SK-N-SH (cell line): ENCODE measurements around the gene POP4. TPM values are rescaled to one million over a fixed set of nuclear protein-coding genes. Genes with fewer than 3 reads are reported as not detected.

ENCODE experiments used
- CTCF ChIA-PET: fragments of 300-600, 350-600 bp; formaldehyde crosslinking; extraction: SDS; loops from one replicate; lab custom pipeline; 2021; lab: Yijun Ruan, JAX
- POLR2A ChIA-PET: fragments of 350-600 bp; sonication (Branson Sonifier 250); formaldehyde crosslinking; extraction: SDS; loops from one replicate; lab custom pipeline; 2020; ENCODE audit warnings: antibody characterized with exemption, inconsistent platforms; lab: Yijun Ruan, JAX
- DNase-seq: peaks from one replicate; pipeline ENCODE4 v3.0.0; 2012
- H2AFZ ChIP-seq: fragments of 200-600 bp; sonication (generic); 2 replicates; pipeline ENCODE4 v1.8.1; 2016; ENCODE audit warnings: antibody characterized with exemption, mild to moderate bottlenecking, low read depth
- H3F3A ChIP-seq: fragments of 200-600 bp; sonication (generic); replicated peaks from 2 replicates; pipeline ENCODE3; 2016; ENCODE audit warnings: antibody characterized with exemption, mild to moderate bottlenecking; ENCODE audit not compliant: insufficient read depth
- H3K27ac ChIP-seq, 2 experiments: fragments of 200-500 bp in 1 of 2; fragments of 200-600 bp in 1 of 2; sonication (Bioruptor generic) in 1 of 2; sonication (generic), shearing (Covaris generic) in 1 of 2; 2 replicates each; pipeline versions ENCODE4 v1.5.1 to v1.6.1; 2014 to 2016; ENCODE audit warnings: low read depth in 2 of 2, inconsistent platforms in 1 of 2, low read length in 1 of 2, mild to moderate bottlenecking in 1 of 2, mixed read lengths in 1 of 2
- H3K27me3 ChIP-seq: fragments of 200-600 bp; sonication (generic), shearing (Covaris generic); 2 replicates; pipeline ENCODE4 v1.6.1; 2016; ENCODE audit warnings: mixed run types; ENCODE audit not compliant: insufficient read depth
- H3K36me3 ChIP-seq, 2 experiments: fragments of 200-500 bp in 1 of 2; fragments of 200-600 bp in 1 of 2; sonication (Bioruptor generic) in 1 of 2; sonication (generic) in 1 of 2; replicated peaks in 1 of 2; 2 replicates each; pipeline versions ENCODE3 to v1.5.1; 2014 to 2016; ENCODE audit warnings: low read length in 1 of 2, mild to moderate bottlenecking in 1 of 2; ENCODE audit not compliant: insufficient read depth in 2 of 2, control insufficient read depth in 1 of 2
- H3K4me1 ChIP-seq, 2 experiments: fragments of 200-500 bp in 1 of 2; fragments of 200-600 bp in 1 of 2; sonication (Bioruptor generic) in 1 of 2; sonication (generic), shearing (Covaris generic) in 1 of 2; 2 replicates each; pipeline versions ENCODE4 v1.5.1 to v1.6.1; 2014 to 2016; ENCODE audit warnings: low read depth in 1 of 2, low read length in 1 of 2, mixed run types in 1 of 2; ENCODE audit not compliant: insufficient read depth in 2 of 2, control insufficient read depth in 1 of 2
- H3K4me2 ChIP-seq: fragments of 200-600 bp; sonication (generic), shearing (Covaris generic); 2 replicates; pipeline ENCODE4 v1.6.1; 2017; ENCODE audit warnings: mixed run types
- H3K4me3 ChIP-seq, 2 experiments: fragments of 200-500 bp in 1 of 2; fragments of 200-600 bp in 1 of 2; sonication (Bioruptor generic) in 1 of 2; sonication (generic), shearing (Covaris generic) in 1 of 2; 2 replicates each; pipeline versions ENCODE4 v1.5.1 to v1.8.1; 2014 to 2016; ENCODE audit warnings: low read depth in 2 of 2, inconsistent platforms in 1 of 2, low read length in 1 of 2, mild to moderate bottlenecking in 1 of 2, mixed read lengths in 1 of 2, moderate library complexity in 1 of 2
- H3K79me2 ChIP-seq: fragments of 200-600 bp; sonication (generic); 2 replicates; pipeline ENCODE4 v1.8.1; 2017; ENCODE audit warnings: mild to moderate bottlenecking; ENCODE audit not compliant: insufficient read depth
- H3K9ac ChIP-seq: fragments of 200-600 bp; sonication (generic); 2 replicates; pipeline ENCODE4 v1.6.1; 2017; ENCODE audit warnings: mixed run types
- H3K9me2 ChIP-seq: fragments of 200-600 bp; sonication (generic); 2 replicates; pipeline ENCODE4 v1.6.1; 2017; ENCODE audit warnings: mixed run types
- H3K9me3 ChIP-seq: fragments of 200-600 bp; sonication (generic); 2 replicates; pipeline ENCODE4 v1.6.1; 2017; ENCODE audit warnings: mixed run types, mild to moderate bottlenecking, moderate library complexity
- H4K20me1 ChIP-seq: fragments of 200-600 bp; sonication (generic); 2 replicates; pipeline ENCODE4 v1.6.1; 2017; ENCODE audit warnings: mild to moderate bottlenecking, mixed run types; ENCODE audit not compliant: insufficient read depth
- CHD2 ChIP-seq: fragments of 150-350 bp; IDR thresholded peaks from 2 replicates; pipeline ENCODE4 v1.6.1; 2018; ENCODE audit warnings: low read length; ENCODE audit not compliant: partially characterized antibody
- CTCF ChIP-seq: fragments of 200-600 bp; sonication (generic); IDR thresholded peaks from 2 replicates; pipeline ENCODE4 v1.6.1; 2017; ENCODE audit warnings: antibody characterized with exemption, mild to moderate bottlenecking, moderate library complexity
- ELF1 ChIP-seq: IDR thresholded peaks from 2 replicates; pipeline ENCODE4 v1.4.0; 2012
- EP300 ChIP-seq, 2 experiments: IDR thresholded peaks; 2 replicates each; pipeline versions ENCODE4 v1.4.0 to v1.6.1; 2012; ENCODE audit warnings: borderline replicate concordance in 1 of 2, low read depth in 1 of 2, low read length in 1 of 2
- FOXM1 ChIP-seq: IDR thresholded peaks from 2 replicates; pipeline ENCODE4 v1.4.0; 2012; ENCODE audit warnings: low read depth, mild to moderate bottlenecking
- GATA2 ChIP-seq: sonication (generic); formaldehyde crosslinking; IDR thresholded peaks from 2 replicates; pipeline ENCODE4 v1.5.0; 2020; ENCODE audit warnings: mild to moderate bottlenecking, missing genetic modification reagents
- IRF3 ChIP-seq: fragments of 150-350 bp; IDR thresholded peaks from 2 replicates; pipeline ENCODE4 v1.6.1; 2016; ENCODE audit warnings: mild to moderate bottlenecking, low read depth, low read length
- JUND ChIP-seq: IDR thresholded peaks from 2 replicates; pipeline ENCODE4 v1.4.0; 2012
- MAX ChIP-seq: IDR thresholded peaks from 2 replicates; pipeline ENCODE4 v1.4.0; 2012; ENCODE audit warnings: low read depth
- MEF2A ChIP-seq: IDR thresholded peaks from 2 replicates; pipeline ENCODE4 v1.4.0; 2012; ENCODE audit warnings: low read depth, borderline replicate concordance
- MXI1 ChIP-seq: IDR thresholded peaks from 2 replicates; pipeline ENCODE4 v1.6.1; 2012; ENCODE audit warnings: mild to moderate bottlenecking, low read depth, low read length, improper control_type of control experiment
- NFIC ChIP-seq: IDR thresholded peaks from 2 replicates; pipeline ENCODE4 v1.4.0; 2012; ENCODE audit warnings: borderline replicate concordance
- POLR2AphosphoS5 ChIP-seq: IDR thresholded peaks from 2 replicates; pipeline ENCODE4 v1.6.1; 2012; ENCODE audit warnings: low read depth, low read length
- RCOR1 ChIP-seq: fragments of 150-350 bp; IDR thresholded peaks from 2 replicates; pipeline ENCODE4 v1.6.1; 2017; ENCODE audit warnings: antibody characterized with exemption, low read length
- TCF12 ChIP-seq: IDR thresholded peaks from 2 replicates; pipeline ENCODE4 v1.4.0; 2012
- USF1 ChIP-seq: IDR thresholded peaks from 2 replicates; pipeline ENCODE4 v1.4.0; 2012; ENCODE audit warnings: low read depth, borderline replicate concordance
- USF2 ChIP-seq: fragments of 150-350 bp; IDR thresholded peaks from 2 replicates; pipeline ENCODE4 v1.6.1; 2017; ENCODE audit warnings: antibody characterized with exemption, low read length, low read depth, borderline replicate concordance
- WGBS: methylation state at CpG from one replicate; pipeline ENCODE4 v1.1.6; 2017; ENCODE audit warnings: low lambda C conversion rate; 5-methylcytosine and 5-hydroxymethylcytosine counted together
- polyA plus RNA-seq, 3 experiments: library from polyadenylated mRNA; depleted of rRNA; stranded (reverse); fragments of >200 nt; gene quantifications; 2 replicates each; pipeline ENCODE4 v1.2.3, GENCODE V29; 2012

POP4 gene
- polyA plus RNA-seq, 1 of the 3 experiments (the other 2 are of a cell fraction): 75.4 TPM

GRCh38 chr19:29563486-29564101, 42.5 kb upstream of the POP4 start:
- WGBS: 22% methylated on average over 11 of the region's 11 CpGs
- Histone ChIP-seq H3K9me3 (no peaks in the 10 kb centered on the region), H2AFZ (no peak overlapping the region), H3K4me2 (no peak overlapping the region), H3K27ac (no peak overlapping the region), H3F3A (no peaks in the 10 kb centered on the region), H3K36me3 (no peaks in the 10 kb centered on the region), H3K4me1 (no peaks in the 10 kb centered on the region), H3K27me3 (peaks cover 33% of the 10 kb centered on the region), H3K9me2 (no peaks in the 10 kb centered on the region), H4K20me1 (no peaks in the 10 kb centered on the region), H3K9ac (no peak overlapping the region), H3K79me2 (no peaks in the 10 kb centered on the region)
- DNase-seq: no peak
- CTCF ChIA-PET: interaction anchor here (0.8 kb wide), 1 partner anchor 36 kb away, joined by 3 read pairs; no protein-coding TSS in a partner anchor
- TF ChIP-seq CHD2: no peak
- no peak for TF ChIP-seq EP300 (IDR thresholded peaks at IDR 0.05; ENCODE audit: borderline replicate concordance in 1 of 2, low read depth in 1 of 2, low read length in 1 of 2)
- TF ChIP-seq POLR2AphosphoS5: no peak
- no peak for TF ChIP-seq FOXM1
- TF ChIP-seq TCF12: no peak
- TF ChIP-seq, all 33 proteins: peak for 0
- POLR2A ChIA-PET: no interaction called here
- no peak overlapping the region for H3K4me3 ChIP-seq

- Histone ChIP-seq H3K4me2 (no peak overlapping the region), H3K79me2 (no peaks in the 10 kb centered on the region), H3K9me3 (no peaks in the 10 kb centered on the region), H3K27me3 (peaks cover 34% of the 10 kb centered on the region), H3K9me2 (no peaks in the 10 kb centered on the region), H3K4me3 (no peak overlapping the region), H3K27ac (no peak overlapping the region), H3F3A (no peaks in the 10 kb centered on the region), H3K4me1 (no peaks in the 10 kb centered on the region), H4K20me1 (no peaks in the 10 kb centered on the region), H2AFZ (no peak overlapping the region), H3K36me3 (no peaks in the 10 kb centered on the region), H3K9ac (no peak overlapping the region)
- no peak for DNase-seq
- TF ChIP-seq GATA2 (CRISPR knock-in tag) (no peak), MXI1 (no peak), CTCF (no peak), MAX (no peak), CHD2 (no peak), ELF1 (no peak), RCOR1 (no peak), JUND (no peak), NFIC (no peak), USF2 (no peak), IRF3 (no peak), POLR2AphosphoS5 (no peak), USF1 (no peak), FOXM1 (no peak), MEF2A (no peak)
- POLR2A ChIA-PET: no interaction called here
- CTCF ChIA-PET: no interaction called here
- WGBS: 5% methylated on average over 11 of the region's 11 CpGs
Measured at GRCh38 chr19:29564574-29565005, 41.5 kb upstream of the POP4 start.
